LNCAP (cell line): ENCODE results near the gene PALD1.

Source experiments
- TF ChIP-seq, protein P1 (sequence below): fragments of 450-650 bp; IDR thresholded peaks from 2 replicates; pipeline ENCODE4 v1.5.1; 2017; ENCODE audit warnings: mild to moderate bottlenecking

Gene PALD1

DNA sequence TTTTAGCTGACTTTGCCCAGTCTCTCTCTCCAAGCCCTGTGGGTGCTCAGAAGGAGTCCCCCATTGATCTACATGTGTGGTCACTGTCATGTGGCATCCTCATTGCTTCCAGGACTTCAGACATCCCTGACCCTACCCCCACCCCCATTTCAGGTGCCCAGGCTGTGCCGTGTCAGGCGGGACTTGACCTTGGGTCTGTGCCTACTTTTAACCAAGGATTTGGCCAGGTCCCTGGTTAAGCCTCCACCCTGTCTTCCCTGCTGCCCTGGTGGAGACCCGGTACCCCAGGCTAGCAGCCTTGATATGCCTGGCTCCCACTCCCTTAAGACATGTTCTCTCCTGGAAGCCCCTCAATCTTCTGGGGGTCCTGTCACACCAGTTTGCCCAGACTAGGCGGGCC lies 92.7 kb downstream of the PALD1 start:
- TF ChIP-seq, protein P1, sequence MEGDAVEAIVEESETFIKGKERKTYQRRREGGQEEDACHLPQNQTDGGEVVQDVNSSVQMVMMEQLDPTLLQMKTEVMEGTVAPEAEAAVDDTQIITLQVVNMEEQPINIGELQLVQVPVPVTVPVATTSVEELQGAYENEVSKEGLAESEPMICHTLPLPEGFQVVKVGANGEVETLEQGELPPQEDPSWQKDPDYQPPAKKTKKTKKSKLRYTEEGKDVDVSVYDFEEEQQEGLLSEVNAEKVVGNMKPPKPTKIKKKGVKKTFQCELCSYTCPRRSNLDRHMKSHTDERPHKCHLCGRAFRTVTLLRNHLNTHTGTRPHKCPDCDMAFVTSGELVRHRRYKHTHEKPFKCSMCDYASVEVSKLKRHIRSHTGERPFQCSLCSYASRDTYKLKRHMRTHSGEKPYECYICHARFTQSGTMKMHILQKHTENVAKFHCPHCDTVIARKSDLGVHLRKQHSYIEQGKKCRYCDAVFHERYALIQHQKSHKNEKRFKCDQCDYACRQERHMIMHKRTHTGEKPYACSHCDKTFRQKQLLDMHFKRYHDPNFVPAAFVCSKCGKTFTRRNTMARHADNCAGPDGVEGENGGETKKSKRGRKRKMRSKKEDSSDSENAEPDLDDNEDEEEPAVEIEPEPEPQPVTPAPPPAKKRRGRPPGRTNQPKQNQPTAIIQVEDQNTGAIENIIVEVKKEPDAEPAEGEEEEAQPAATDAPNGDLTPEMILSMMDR = no peak

DNA sequence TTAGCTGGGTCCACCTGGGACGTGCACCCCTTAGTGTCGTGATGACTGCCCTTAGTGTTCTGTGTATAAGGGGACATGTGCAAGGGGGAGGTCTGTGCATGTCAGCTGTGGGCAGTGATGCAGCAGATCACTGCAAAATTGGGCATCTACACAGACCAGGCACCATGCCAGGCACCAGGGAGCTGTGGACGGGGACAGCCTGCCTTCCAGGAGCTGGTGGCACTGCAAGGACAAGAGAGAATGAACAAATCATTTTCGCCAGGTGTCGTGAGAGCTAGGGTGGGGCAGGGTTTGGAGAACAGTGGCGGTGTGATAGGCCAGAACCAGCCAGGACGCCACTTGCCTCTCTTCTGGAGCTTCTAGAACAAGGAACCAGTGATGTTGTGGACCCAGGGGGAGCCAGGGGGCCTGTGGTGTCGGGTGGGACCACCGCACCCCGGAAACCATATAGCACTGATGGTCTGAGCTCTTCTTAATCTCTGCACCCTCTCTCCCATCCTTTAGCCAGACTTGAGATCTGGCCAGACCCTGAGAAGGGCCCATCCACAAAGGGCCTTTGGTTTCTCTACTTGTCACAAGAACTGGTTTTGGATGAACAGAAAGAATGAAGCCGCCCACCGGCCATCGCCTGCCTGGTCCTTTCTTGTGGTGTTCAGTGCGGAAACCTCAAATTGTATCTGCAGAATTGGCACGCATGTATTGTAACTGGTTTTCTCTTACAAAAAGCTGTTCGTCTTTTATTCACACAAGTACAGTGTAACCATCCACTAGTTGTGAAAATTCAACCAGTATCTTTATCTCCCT lies 93.3 kb downstream of the PALD1 start:
- TF ChIP-seq, protein P1 = no peak

DNA sequence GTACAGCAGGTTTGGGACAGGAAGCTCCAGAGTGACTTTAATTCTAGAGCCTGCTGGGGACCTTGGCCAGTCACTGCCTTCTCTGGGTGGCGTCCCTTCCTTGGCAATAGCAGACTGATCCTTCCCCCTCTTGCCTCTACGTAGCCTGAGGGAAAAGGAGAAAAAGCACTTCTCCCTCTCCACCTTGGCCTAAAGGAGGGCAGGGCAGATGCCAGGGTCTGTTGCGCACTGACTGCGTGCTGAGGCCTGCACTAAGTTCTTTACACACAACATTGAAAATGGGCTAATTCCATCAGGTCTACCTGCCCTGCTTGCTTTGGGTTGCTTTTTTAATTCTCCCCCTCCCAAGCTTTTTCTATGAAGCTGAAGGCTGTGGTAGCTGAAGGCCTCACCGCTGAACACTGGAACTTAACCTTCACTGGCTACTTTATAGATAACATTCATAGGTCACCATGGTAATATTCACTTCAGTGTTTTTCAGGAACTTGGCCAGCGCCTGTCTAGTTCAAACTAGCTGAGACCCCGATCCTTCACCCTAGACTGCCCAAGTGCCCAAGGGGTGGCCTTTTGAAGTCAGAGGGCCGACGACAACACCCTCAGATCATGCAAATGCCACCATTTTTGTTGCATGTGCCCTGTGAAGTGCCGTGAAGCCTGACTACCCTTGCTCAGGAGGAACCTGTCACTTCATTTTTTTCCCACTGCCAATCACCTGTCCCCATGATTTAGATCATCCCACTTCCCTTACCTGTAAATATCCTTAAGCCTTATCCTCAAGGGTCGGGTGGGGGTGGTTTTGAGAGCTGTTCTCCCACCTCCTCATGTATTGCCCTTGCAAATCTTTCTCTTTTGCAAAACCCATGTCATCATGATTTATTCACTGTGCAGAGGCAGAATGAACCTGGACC lies 95.3 kb downstream of the PALD1 start:
- TF ChIP-seq, protein P1 = no peak

DNA sequence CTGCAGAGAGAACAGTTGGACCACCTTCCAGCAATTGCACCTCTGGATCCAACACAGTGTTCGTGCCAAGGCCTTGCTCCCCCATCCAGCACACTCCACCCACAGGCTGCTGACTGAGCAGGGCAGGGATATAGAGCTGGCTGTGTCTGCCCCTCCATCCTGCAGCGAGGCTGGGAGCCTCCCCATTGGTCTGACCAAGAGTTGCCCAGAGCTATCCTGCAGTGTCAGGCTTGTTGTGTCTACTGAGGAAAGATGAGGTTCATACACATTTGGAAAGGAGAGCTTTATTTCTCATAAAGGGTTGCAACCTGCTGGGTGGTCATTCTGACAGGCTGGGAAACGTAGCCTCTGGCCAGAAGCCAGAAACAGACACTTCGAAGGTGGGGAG lies 96.9 kb downstream of the PALD1 start:
- TF ChIP-seq, protein P1 = no peak

DNA sequence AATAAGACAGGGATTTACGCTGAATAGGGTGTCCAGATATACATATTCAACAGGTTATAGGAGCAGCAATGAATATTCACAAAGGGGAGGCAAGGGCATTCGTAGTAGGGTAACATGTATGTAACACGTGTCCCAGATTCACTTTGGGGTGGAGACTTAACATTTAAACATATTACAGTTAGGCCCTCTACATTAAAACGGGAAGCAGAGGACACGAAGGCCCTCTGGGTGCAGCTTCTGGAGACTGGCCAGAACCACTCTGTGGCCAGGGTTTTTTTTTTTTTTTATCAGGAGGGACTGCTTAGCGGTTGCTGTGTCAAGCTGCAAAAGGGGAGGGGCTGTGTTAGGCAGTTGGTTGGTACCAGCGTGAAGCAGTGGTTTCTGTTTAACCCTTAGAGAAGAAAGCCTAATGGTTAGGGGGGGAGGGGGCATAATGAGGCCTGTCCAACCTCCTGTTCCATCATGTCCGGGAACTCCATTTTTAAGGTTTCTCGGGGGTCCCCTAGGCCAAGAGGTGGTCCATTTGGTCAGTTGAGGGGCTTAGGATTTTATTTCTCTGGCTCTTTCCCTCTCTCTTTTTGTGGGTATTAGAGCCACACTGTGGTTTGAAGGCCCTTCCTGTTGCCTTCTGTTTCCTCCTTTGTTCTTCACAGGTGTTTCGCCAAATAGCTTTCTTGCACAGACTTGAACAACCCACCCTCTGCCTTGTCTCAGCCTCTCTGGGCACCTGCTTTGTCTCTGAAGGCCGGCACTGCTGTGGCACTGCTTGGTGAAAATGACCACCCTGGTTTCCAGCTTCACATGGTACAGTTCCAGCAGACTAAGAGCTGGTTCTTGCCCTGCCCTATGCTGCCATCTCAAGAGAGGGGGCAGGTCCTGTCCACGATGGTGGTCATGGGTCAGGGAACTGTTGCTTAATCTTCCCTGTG lies 97.6 kb downstream of the PALD1 start:
- TF ChIP-seq, protein P1 = no peak

DNA sequence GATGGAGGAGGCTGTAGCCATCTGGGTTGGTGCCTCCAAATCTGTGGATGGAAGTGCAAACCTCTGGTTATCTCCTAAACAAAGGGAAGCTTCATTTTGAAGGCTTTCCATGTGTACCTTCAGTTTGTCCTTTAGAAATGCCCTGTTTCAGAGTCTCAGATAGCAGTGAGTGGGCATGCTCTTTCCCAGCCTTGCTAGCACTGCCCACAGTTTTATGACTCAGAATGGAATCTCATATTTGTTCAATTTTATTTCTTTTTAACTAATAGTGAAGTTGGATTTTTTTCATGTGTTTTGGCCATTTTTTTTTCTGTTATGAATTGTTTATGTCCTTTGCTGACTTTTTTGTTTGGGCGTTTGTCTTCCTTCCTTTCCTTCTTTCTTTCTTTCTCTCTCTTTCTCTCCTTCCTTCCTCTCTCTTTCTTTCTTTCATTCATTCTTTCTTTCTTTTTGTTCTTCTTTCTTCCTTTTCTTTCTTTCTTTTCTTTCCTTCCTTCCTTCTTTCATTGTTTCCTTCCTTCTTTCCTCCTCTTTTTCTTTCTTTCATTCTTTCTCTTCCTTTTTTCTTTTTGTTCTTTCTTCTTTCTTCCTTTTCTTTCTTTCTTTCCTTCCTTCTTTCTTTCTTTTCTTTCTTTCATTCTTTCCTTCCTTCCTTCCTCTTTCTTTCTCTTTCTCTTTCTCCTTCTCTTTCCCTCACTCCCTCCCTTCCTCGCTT lies 98.4 kb downstream of the PALD1 start:
- TF ChIP-seq, protein P1 = no peak
